ENCODE results near the gene GNAO1.
A peak's percentile ranks its signal among the peaks of the same experiment; 100 is the strongest.

The GNAO1 gene

DNA sequence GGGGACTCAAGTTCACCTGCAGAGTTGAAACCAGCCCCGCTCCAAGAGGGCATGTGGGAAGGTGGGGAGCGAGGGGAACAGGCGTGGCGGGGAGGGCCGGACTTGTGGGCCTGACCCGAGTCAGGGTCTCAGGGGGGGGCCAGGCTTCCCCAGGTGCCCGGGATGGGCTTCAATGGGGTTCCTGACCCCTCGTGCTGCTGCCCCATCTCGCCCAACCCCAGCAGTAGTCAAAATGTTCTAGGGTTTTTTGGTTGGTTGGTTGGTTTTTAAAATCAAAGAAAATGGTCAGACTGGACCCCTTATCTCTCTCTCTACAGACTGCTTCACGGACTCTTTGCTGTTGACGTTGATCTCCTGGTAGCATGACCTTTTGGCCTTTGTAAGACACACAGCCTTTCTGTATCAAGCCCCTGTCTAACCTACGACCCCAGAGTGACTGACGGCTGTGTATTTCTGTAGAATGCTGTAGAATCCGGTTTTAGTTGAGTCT is 164.5 kb downstream of the GNAO1 start:
- TF ChIP-seq FOXA1 (IDR thresholded peaks at IDR 0.05): no peak
- TF ChIP-seq NFRKB (IDR thresholded peaks at IDR 0.05): no peak
- no peak for TF ChIP-seq FOXK2 (IDR thresholded peaks at IDR 0.05)
- no peak for TF ChIP-seq SUZ12 (IDR thresholded peaks at IDR 0.05)
- TF ChIP-seq FOXM1 (IDR thresholded peaks at IDR 0.05; ENCODE audit: borderline replicate concordance): no peak
- TF ChIP-seq, protein P1, sequence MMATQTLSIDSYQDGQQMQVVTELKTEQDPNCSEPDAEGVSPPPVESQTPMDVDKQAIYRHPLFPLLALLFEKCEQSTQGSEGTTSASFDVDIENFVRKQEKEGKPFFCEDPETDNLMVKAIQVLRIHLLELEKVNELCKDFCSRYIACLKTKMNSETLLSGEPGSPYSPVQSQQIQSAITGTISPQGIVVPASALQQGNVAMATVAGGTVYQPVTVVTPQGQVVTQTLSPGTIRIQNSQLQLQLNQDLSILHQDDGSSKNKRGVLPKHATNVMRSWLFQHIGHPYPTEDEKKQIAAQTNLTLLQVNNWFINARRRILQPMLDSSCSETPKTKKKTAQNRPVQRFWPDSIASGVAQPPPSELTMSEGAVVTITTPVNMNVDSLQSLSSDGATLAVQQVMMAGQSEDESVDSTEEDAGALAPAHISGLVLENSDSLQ (IDR thresholded peaks at IDR 0.05): no peak
- no peak for TF ChIP-seq CTBP1 (IDR thresholded peaks at IDR 0.05; ENCODE audit: borderline replicate concordance)
- no peak for TF ChIP-seq ZNF384 (IDR thresholded peaks at IDR 0.05)
- TF ChIP-seq L3MBTL2 (conservative IDR thresholded peaks at IDR 0.05): no peak
- no peak for DNase-seq (ENCODE audit: extremely low spot score)
- ChIA-PET POLR2A (interaction anchor here (1.0 to 1.2 kb wide), 2 partner anchors 15 to 24 kb away, joined by 3 read pairs; no protein-coding TSS in a partner anchor), CTCF (interaction anchor here (0.6 to 1.7 kb wide), 9 partner anchors 14 to 891 kb away, joined by 3 to 16 read pairs (median 4); no protein-coding TSS in a partner anchor)

DNA sequence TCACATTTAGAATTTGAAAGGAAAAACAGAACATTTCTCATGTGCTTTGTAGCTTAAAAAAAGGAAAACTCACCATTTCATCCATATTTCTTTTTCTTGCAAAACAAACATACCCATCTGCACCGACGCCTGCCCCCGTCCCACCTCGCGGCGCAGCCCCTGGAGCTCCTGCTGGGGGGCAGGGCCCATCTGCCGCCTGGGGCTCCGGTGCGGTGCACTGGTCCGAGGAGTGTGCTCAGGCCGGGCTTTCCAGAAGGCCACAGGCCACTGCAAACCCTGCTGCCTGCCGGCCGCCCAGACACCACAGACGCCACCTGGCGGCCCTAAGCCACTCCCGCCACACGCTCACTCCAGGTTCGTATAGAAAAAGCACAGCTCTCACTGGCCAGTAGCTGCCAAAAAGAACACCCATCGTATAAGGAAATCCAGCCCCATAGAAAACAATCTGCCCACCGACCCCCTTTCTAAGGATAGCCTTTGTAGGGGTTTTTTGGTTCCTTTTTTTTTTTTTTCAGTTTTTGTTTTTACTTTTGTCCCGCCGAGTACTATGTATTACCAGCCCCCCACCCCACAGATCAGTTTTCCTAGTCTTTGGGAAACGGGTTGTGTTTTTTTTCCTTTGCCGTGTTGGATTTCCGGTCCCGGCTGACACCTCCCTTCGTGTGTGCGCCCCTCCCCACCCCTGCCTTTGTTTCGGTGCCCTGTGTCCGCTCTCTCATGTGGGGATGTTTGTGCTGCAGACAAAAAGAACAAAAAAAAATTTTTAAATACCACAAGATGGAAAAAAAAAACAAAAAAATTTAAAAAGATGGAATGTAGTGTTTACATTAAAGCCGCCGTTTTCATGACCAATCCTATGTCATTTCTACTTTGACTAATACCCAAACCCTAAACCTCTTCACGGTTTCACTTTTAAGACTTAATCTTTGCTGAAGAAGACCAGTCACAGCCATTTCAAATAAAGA is 165.3 kb downstream of the GNAO1 start:
- TF ChIP-seq LEF1 (IDR thresholded peaks at IDR 0.05; ENCODE audit: borderline replicate concordance): no peak
- TF ChIP-seq ARNT (IDR thresholded peaks at IDR 0.05): no peak
- TF ChIP-seq HDGF (IDR thresholded peaks at IDR 0.05; ENCODE audit: borderline replicate concordance): no peak
- TF ChIP-seq TARDBP (IDR thresholded peaks at IDR 0.05): no peak
- no peak for TF ChIP-seq FOXM1 (IDR thresholded peaks at IDR 0.05; ENCODE audit: borderline replicate concordance)
- peak; percentile 43; the same call in 1 of the 2 replicates for TF ChIP-seq L3MBTL2 (conservative IDR thresholded peaks at IDR 0.05)
- TF ChIP-seq FOXK2 (IDR thresholded peaks at IDR 0.05): no peak
- TF ChIP-seq FOXA1 (IDR thresholded peaks at IDR 0.05): no peak
- no peak for TF ChIP-seq BHLHE40 (IDR thresholded peaks at IDR 0.05; ENCODE audit: borderline replicate concordance)
- TF ChIP-seq SP1 (IDR thresholded peaks at IDR 0.05): no peak
- TF ChIP-seq SUZ12 (IDR thresholded peaks at IDR 0.05): no peak
- peak; percentile 18; the same call in 1 of the 2 replicates for TF ChIP-seq ZNF384 (IDR thresholded peaks at IDR 0.05)
- TF ChIP-seq ELF4 (IDR thresholded peaks at IDR 0.05): no peak
- TF ChIP-seq, protein P1 (IDR thresholded peaks at IDR 0.05): no peak
- TF ChIP-seq CTBP1 (IDR thresholded peaks at IDR 0.05; ENCODE audit: borderline replicate concordance): no peak
- no peak for TF ChIP-seq NFRKB (IDR thresholded peaks at IDR 0.05)
- ChIA-PET CTCF (interaction anchor here (0.5 to 1.7 kb wide), 12 partner anchors 15 to 965 kb away, joined by 3 to 16 read pairs (median 4); no protein-coding TSS in a partner anchor), POLR2A (interaction anchor here (1.0 to 1.2 kb wide), 2 partner anchors 14 to 24 kb away, joined by 3 read pairs; no protein-coding TSS in a partner anchor)
- DNase-seq (ENCODE audit: extremely low spot score): peak; percentile 90

DNA sequence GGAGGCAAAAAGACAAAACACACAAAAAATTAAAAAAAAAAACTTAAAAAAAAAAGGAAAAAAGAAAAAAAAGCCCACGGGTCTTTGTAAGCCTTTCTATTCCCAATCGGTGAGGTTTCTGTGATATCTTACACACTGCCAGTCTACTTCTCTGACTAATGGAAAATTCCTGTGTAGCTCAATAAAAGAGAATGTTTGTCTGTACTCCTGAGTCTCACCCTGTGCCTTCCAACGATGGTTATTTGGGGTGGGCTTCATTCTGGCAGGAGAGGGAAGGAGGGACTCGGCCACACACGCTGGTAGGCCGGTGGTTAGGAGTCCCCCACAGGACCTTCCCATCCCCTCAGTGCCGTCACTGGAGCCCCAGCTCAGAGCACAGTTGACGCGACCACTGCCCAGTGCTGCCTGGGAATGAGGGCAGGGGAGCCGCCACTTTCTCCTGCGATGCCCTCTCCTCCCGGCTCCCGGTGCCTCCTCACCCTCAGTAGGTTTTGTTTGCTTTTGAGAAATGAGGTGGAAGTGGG is 166.0 kb downstream of the GNAO1 start:
- TF ChIP-seq L3MBTL2 (conservative IDR thresholded peaks at IDR 0.05): no peak
- TF ChIP-seq ZNF384 (IDR thresholded peaks at IDR 0.05): no peak; the same call in 1 of the 2 replicates
- no peak for TF ChIP-seq ARNT (IDR thresholded peaks at IDR 0.05)
- no peak for TF ChIP-seq TARDBP (IDR thresholded peaks at IDR 0.05)
- no peak for TF ChIP-seq CTBP1 (IDR thresholded peaks at IDR 0.05; ENCODE audit: borderline replicate concordance)
- TF ChIP-seq SP1 (IDR thresholded peaks at IDR 0.05): no peak
- TF ChIP-seq FOXK2 (IDR thresholded peaks at IDR 0.05): no peak
- POLR2A ChIA-PET: no interaction called here
- DNase-seq (ENCODE audit: extremely low spot score): no peak
- CTCF ChIA-PET: interaction anchor here (0.6 to 1.7 kb wide), 4 partner anchors 13 to 400 kb away, joined by 3 to 5 read pairs (median 4); no protein-coding TSS in a partner anchor

DNA sequence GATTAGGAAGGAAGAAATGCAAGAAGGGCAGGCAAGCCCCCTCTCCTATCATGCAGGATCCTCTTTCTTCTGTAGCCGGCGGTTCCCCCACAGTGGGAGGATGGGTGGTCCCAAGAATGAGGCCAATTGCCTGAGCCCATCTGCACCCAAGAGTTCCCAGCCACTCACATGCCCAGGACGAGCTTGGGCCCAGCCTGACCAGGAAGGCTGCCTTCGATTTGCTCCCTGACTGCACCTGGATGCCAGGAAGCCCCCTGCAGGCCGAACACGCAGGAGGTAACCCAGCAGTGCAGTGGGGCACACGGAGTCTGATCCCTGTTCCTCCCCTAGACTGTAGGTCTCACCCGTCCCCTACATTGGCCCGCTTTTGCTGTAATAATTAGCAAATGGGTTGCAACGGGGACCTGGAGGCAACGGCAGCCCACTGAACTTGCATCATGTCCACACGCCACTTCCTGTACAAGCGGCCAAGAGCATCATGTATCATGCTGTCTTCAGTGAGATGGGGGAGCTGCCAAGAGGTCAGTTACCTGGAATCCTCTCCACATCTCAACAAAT is 166.6 kb downstream of the GNAO1 start:
- POLR2A ChIA-PET: no interaction called here
- no peak for TF ChIP-seq FOXM1 (IDR thresholded peaks at IDR 0.05; ENCODE audit: borderline replicate concordance)
- TF ChIP-seq FOXA1 (IDR thresholded peaks at IDR 0.05): no peak
- no peak for TF ChIP-seq NFRKB (IDR thresholded peaks at IDR 0.05)
- no peak for TF ChIP-seq ZNF384 (IDR thresholded peaks at IDR 0.05)
- no peak for TF ChIP-seq SUZ12 (IDR thresholded peaks at IDR 0.05)
- TF ChIP-seq CTBP1 (IDR thresholded peaks at IDR 0.05; ENCODE audit: borderline replicate concordance): no peak
- TF ChIP-seq SP1 (IDR thresholded peaks at IDR 0.05): no peak
- TF ChIP-seq L3MBTL2 (conservative IDR thresholded peaks at IDR 0.05): no peak
- TF ChIP-seq, protein P1 (IDR thresholded peaks at IDR 0.05): no peak
- TF ChIP-seq ELF4 (IDR thresholded peaks at IDR 0.05): no peak
- TF ChIP-seq TARDBP (IDR thresholded peaks at IDR 0.05): no peak
- no peak for TF ChIP-seq FOXK2 (IDR thresholded peaks at IDR 0.05)
- TF ChIP-seq ARNT (IDR thresholded peaks at IDR 0.05): no peak
- no peak for TF ChIP-seq HDGF (IDR thresholded peaks at IDR 0.05; ENCODE audit: borderline replicate concordance)
- no peak for DNase-seq (ENCODE audit: extremely low spot score)
- CTCF ChIA-PET: interaction anchor here (0.6 to 0.8 kb wide), 3 partner anchors 13 to 400 kb away, joined by 3 to 5 read pairs (median 3); no protein-coding TSS in a partner anchor
